A549 (cell line): ENCODE results near the gene RASGEF1C. TPM values are rescaled to one million over a fixed set of nuclear protein-coding genes. Genes with fewer than 3 reads are reported as not detected.

Experiments used
- ATAC-seq, 2 experiments: fragments of 200-7000 bp in 1 of 2; fragments of >200 bp in 1 of 2; cut with Nextera tagmentation in 1 of 2; cut with Tn5 transposase in 1 of 2; 3 replicates each; pipeline versions ENCODE4 v1.8.0 to v1.9.1; 2018 to 2020; ENCODE audit warnings: mild to moderate bottlenecking in 1 of 2, moderate library complexity in 1 of 2
- CTCF ChIA-PET: fragments of 300-600 bp; sonication (Branson Sonifier 250); formaldehyde crosslinking; extraction: SDS; loops from one replicate; lab custom pipeline; 2021; ENCODE audit warnings: antibody characterized with exemption, inconsistent platforms; lab: Yijun Ruan, JAX
- POLR2A ChIA-PET: fragments of 350-600 bp; formaldehyde crosslinking; extraction: SDS; loops from one replicate; lab custom pipeline; 2021; ENCODE audit warnings: antibody characterized with exemption, inconsistent platforms; lab: Yijun Ruan, JAX
- DNase-seq, 2 experiments: peaks; one replicate each; pipeline versions ENCODE4 v3.0.0 to v3.0.0-alpha.2; 2011 to 2016; ENCODE audit warnings: low read depth in 1 of 2, low spot score in 1 of 2
- FAIRE-seq: peaks from 2 replicates; lab custom pipeline; 2011; peaks lifted over from hg19 to GRCh38; lab: Jason Lieb, UNC
- H3K27ac ChIP-seq, 2 experiments: fragments of >200 bp; sonication (Bioruptor Twin); formaldehyde crosslinking; 3 replicates each; pipeline ENCODE4 v1.5.1; 2016 to 2017
- H3K4me1 ChIP-seq: fragments of >200 bp; sonication (Bioruptor Twin); formaldehyde crosslinking; 3 replicates; pipeline ENCODE4 v1.6.1; 2016
- H3K4me2 ChIP-seq: fragments of >200 bp; sonication (Bioruptor Twin); formaldehyde crosslinking; 3 replicates; pipeline ENCODE4 v1.6.1; 2016
- H3K4me3 ChIP-seq: fragments of >200 bp; sonication (Bioruptor Twin); formaldehyde crosslinking; 3 replicates; pipeline ENCODE4 v1.5.1; 2016
- H3K9me3 ChIP-seq: fragments of >200 bp; sonication (Bioruptor Twin); formaldehyde crosslinking; 3 replicates; pipeline ENCODE4 v1.6.1; 2016
- BHLHE40 ChIP-seq: IDR thresholded peaks from 2 replicates; pipeline ENCODE4 v1.6.1; 2012; ENCODE audit warnings: low read depth, low read length, inconsistent platforms
- CBX8 ChIP-seq: fragments of 200-600 bp; sonication (generic); IDR thresholded peaks from 2 replicates; pipeline ENCODE4 v1.6.1; 2016
- CHD4 ChIP-seq: fragments of 200-600 bp; sonication (generic); IDR thresholded peaks from 2 replicates; pipeline ENCODE4 v1.6.1; 2016; ENCODE audit warnings: antibody characterized with exemption, mild to moderate bottlenecking, borderline replicate concordance
- ESRRA ChIP-seq: fragments of 150-350 bp; IDR thresholded peaks from 2 replicates; pipeline ENCODE4 v1.6.1; 2014; ENCODE audit warnings: mild to moderate bottlenecking, low read length, borderline replicate concordance
- FOSL2 ChIP-seq, 2 experiments: fragments of 450-650 bp in 1 of 2; fragments of >200 bp in 1 of 2; sonication (Bioruptor Twin) in 1 of 2; formaldehyde crosslinking; IDR thresholded peaks; 2 replicates each; pipeline versions ENCODE4 v1.5.0 to v1.6.1; 2016 to 2020; ENCODE audit warnings: mild to moderate bottlenecking in 1 of 2, moderate library complexity in 1 of 2
- GATA3 ChIP-seq: IDR thresholded peaks from 2 replicates; pipeline ENCODE4 v1.6.1; 2012; ENCODE audit warnings: borderline replicate concordance
- HES2 ChIP-seq: fragments of >200 bp; sonication (Bioruptor Twin); formaldehyde crosslinking; IDR thresholded peaks from 2 replicates; pipeline ENCODE4 v1.6.1; 2016
- HMGXB4 ChIP-seq: fragments of 250-450 bp; sonication (Bioruptor Pico); IDR thresholded peaks from 2 replicates; pipeline ENCODE4 v1.5.0; 2021; ENCODE audit warnings: mild to moderate bottlenecking, moderate library complexity, borderline replicate concordance
- HOXB5 ChIP-seq: fragments of 250-450 bp; sonication (Bioruptor Pico); IDR thresholded peaks from 2 replicates; pipeline ENCODE4 v1.5.0; 2020; ENCODE audit warnings: mild to moderate bottlenecking, moderate library complexity
- PBX3 ChIP-seq: IDR thresholded peaks from 2 replicates; pipeline ENCODE4 v1.6.1; 2012
- RCOR1 ChIP-seq: fragments of 150-350 bp; IDR thresholded peaks from 2 replicates; pipeline ENCODE4 v1.6.1; 2014; ENCODE audit warnings: antibody characterized with exemption, low read length, low read depth
- RNF2 ChIP-seq: fragments of 200-600 bp; sonication (generic); IDR thresholded peaks from 2 replicates; pipeline ENCODE4 v1.6.1; 2016; ENCODE audit warnings: low read depth, mild to moderate bottlenecking, antibody characterized with exemption, moderate library complexity, borderline replicate concordance
- USF2 ChIP-seq: fragments of 450-650 bp; IDR thresholded peaks from 2 replicates; pipeline ENCODE4 v1.6.1; 2014; ENCODE audit warnings: antibody characterized with exemption
- ZFP36 ChIP-seq: fragments of 450-650 bp; IDR thresholded peaks from 2 replicates; pipeline ENCODE4 v1.6.1; 2014; ENCODE audit warnings: borderline replicate concordance; ENCODE audit not compliant: partially characterized antibody
- WGBS: methylation state at CpG from one replicate; pipeline ENCODE4 v1.1.6; 2017; ENCODE audit errors: missing lambda C conversion rate; 5-methylcytosine and 5-hydroxymethylcytosine counted together
- polyA plus RNA-seq, 4 experiments: library from polyadenylated mRNA; depleted of rRNA in 3 of 4; stranded (reverse); fragments of >200 nt; fragmentation: RNase III in 1 of 4; extraction: RNeasy Plus Mini Kit Qiagen cat#74134 plus additional on column Dnase treatment in 1 of 4; gene quantifications; 2 replicates in 3 of 4; 3 replicates in 1 of 4; pipeline ENCODE4 v1.2.3, GENCODE V29; 2011 to 2017

The RASGEF1C gene
- polyA plus RNA-seq, 2 of the 4 experiments (the other 2 are of a cell fraction): 0.12 TPM; not detected in 1

- WGBS: 52% methylated on average over 11 of the region's 14 CpGs
- CTCF ChIA-PET: interaction anchor here (1.3 kb wide), 1 partner anchor 12 kb away, joined by 3 read pairs; the partner anchor contains the start of gene RASGEF1C
These were observed 11.9 kb downstream of the RASGEF1C start for GRCh38 chr5:180197016-180197702.

GRCh38 chr5:180194410-180195345 lies 14.3 kb downstream of the RASGEF1C start:
- Histone ChIP-seq H3K4me1 (no peaks in the 10 kb centered on the region), H3K9me3 (no peaks in the 10 kb centered on the region), H3K4me2 (no peak overlapping the region), H3K27ac (no peak overlapping the region), H3K4me3 (no peak overlapping the region)
- DNase-seq (no peak), FAIRE-seq (no peak), ATAC-seq (no peak; a peak in 1 of 6 replicates)
- ChIA-PET POLR2A (no interaction called here), CTCF (interaction anchor here (0.9 kb wide), 1 partner anchor 15 kb away, joined by 3 read pairs; the partner anchor contains the start of gene RASGEF1C)
- TF ChIP-seq HES2 (no peak), ZFP36 (no peak), HOXB5 (CRISPR knock-in tag) (no peak)
- 80% methylated on average over 28 of the region's 34 CpGs for WGBS

More at GRCh38 chr5:180197016-180197702, 11.9 kb downstream of the RASGEF1C start:
- H3K4me3 ChIP-seq: no peak overlapping the region
- TF ChIP-seq BHLHE40: no peak
- TF ChIP-seq PBX3: no peak
- TF ChIP-seq ESRRA: no peak
- no peak for TF ChIP-seq USF2
- no peak for TF ChIP-seq FOSL2 (IDR thresholded peaks at IDR 0.05)
- TF ChIP-seq FOSL2 (CRISPR knock-in tag; IDR thresholded peaks at IDR 0.05): no peak
- TF ChIP-seq HMGXB4 (CRISPR knock-in tag): no peak
- no peak for TF ChIP-seq RCOR1
- TF ChIP-seq HES2: no peak
- TF ChIP-seq RNF2: no peak
- no peak for TF ChIP-seq CHD4
- no peak for TF ChIP-seq CBX8
- TF ChIP-seq GATA3: no peak
- TF ChIP-seq, all 56 proteins: peak for 0
- H3K9me3 ChIP-seq: no peaks in the 10 kb centered on the region
- no peaks in the 10 kb centered on the region for H3K4me1 ChIP-seq
- FAIRE-seq: no peak
- DNase-seq: no peak
- POLR2A ChIA-PET: no interaction called here
- peak in 1 of 2 experiments; percentile 19; a peak in 2 of 6 replicates for ATAC-seq
- no peak overlapping the region for H3K27ac ChIP-seq
- no peak overlapping the region for H3K4me2 ChIP-seq
